ENCODE results near the gene CALHM2.

DNA sequence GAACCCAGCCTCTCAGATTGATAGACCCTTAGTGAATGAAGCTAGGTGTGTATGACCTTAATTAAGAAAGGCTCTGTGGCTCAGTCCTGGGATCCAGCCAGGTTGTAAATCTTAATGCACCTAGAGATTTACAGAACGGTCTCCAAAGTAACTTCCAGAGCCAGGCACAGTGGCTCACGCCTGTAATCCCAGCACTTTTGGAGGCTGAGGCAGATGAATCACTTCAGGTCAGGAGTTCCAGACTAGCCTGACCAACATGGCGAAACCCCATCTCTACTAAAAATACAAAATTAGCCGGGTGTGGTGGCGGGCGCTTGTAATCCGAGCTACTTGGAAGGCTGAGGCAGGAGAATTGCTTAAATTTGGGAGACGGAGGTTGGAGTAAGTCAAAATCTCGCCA, 24.3 kb downstream of the CALHM2 start:
- TF ChIP-seq, protein P1, sequence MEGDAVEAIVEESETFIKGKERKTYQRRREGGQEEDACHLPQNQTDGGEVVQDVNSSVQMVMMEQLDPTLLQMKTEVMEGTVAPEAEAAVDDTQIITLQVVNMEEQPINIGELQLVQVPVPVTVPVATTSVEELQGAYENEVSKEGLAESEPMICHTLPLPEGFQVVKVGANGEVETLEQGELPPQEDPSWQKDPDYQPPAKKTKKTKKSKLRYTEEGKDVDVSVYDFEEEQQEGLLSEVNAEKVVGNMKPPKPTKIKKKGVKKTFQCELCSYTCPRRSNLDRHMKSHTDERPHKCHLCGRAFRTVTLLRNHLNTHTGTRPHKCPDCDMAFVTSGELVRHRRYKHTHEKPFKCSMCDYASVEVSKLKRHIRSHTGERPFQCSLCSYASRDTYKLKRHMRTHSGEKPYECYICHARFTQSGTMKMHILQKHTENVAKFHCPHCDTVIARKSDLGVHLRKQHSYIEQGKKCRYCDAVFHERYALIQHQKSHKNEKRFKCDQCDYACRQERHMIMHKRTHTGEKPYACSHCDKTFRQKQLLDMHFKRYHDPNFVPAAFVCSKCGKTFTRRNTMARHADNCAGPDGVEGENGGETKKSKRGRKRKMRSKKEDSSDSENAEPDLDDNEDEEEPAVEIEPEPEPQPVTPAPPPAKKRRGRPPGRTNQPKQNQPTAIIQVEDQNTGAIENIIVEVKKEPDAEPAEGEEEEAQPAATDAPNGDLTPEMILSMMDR (IDR thresholded peaks at IDR 0.05) = no peak
- TF ChIP-seq POLR2A (IDR thresholded peaks at IDR 0.05) = no peak
